Measurements from ENCODE around the gene EAF1.

Gene EAF1

DNA sequence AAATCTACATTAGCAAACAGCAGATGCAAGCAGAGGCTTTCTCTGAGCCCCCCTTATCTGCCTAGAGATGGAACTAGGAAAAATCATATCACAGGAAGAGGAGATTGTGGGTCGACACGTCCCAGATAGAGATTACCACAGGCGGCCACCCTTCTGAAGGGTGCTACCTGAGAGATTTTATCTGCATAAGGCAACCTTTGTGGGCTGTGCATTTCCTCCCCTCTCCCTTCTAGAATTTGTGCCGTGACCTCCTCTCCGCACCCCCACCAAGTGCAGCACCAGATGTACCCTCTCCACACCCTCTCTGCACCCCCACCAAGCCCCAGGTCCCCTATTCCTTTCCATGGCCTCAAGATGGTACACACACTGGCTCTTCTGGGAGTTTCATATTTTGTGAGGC, 27.4 kb upstream of the EAF1 start:
- TF ChIP-seq, protein P1, sequence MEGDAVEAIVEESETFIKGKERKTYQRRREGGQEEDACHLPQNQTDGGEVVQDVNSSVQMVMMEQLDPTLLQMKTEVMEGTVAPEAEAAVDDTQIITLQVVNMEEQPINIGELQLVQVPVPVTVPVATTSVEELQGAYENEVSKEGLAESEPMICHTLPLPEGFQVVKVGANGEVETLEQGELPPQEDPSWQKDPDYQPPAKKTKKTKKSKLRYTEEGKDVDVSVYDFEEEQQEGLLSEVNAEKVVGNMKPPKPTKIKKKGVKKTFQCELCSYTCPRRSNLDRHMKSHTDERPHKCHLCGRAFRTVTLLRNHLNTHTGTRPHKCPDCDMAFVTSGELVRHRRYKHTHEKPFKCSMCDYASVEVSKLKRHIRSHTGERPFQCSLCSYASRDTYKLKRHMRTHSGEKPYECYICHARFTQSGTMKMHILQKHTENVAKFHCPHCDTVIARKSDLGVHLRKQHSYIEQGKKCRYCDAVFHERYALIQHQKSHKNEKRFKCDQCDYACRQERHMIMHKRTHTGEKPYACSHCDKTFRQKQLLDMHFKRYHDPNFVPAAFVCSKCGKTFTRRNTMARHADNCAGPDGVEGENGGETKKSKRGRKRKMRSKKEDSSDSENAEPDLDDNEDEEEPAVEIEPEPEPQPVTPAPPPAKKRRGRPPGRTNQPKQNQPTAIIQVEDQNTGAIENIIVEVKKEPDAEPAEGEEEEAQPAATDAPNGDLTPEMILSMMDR (IDR thresholded peaks at IDR 0.05; ENCODE audit: control insufficient read depth, extremely low read depth, insufficient read depth) = no peak
- H3K4me3 ChIP-seq (ENCODE audit: low read depth, low read length) = no peak overlapping the region
- no peak for DNase-seq (ENCODE audit: low read depth)

DNA sequence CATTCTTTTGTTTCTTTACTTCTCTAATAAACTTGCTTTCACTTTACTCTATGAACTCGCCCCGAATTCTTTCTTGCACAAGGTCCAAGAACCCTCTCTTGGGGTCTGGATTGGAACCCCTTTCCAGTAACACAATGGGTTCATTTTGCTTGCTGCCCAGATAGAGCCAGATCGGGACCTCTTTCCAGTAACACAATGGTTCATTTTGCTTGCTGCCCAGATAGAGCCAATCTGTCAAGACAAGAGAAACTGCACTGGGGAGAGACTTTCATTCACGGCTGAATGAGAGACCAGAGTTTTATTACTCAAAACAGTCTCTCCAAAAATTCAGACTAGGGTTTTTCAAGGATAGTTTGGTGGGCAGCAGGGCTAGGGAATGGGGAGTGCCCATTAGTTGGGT, 25.5 kb upstream of the EAF1 start:
- TF ChIP-seq, protein P1 (IDR thresholded peaks at IDR 0.05; ENCODE audit: control insufficient read depth, extremely low read depth, insufficient read depth) = no peak
- no peak for DNase-seq (ENCODE audit: low read depth)
- H3K4me3 ChIP-seq (ENCODE audit: low read depth, low read length) = no peak overlapping the region

DNA sequence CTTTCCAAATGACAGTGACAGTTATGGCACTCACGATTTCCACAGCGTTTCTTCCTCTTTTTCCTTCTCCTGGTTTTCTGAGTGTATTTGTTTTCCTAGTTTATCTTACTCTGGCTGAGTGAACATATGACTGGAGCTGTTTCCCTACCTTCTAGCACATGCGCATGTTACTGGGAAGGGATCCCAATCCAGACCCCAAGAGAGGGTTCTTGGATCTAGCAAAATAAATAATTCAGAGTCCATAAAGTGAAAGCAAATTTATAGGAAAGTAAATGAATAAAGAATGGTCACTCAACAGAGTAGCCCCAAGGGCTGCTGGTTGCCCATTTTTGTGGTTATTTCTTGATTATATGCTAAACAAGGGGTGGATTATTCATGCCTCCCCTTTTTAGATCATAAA, 23.9 kb upstream of the EAF1 start:
- H3K4me3 ChIP-seq (ENCODE audit: low read depth, low read length) = no peak overlapping the region
- no peak for DNase-seq (ENCODE audit: low read depth)
- TF ChIP-seq, protein P1 (IDR thresholded peaks at IDR 0.05; ENCODE audit: control insufficient read depth, extremely low read depth, insufficient read depth) = no peak

DNA sequence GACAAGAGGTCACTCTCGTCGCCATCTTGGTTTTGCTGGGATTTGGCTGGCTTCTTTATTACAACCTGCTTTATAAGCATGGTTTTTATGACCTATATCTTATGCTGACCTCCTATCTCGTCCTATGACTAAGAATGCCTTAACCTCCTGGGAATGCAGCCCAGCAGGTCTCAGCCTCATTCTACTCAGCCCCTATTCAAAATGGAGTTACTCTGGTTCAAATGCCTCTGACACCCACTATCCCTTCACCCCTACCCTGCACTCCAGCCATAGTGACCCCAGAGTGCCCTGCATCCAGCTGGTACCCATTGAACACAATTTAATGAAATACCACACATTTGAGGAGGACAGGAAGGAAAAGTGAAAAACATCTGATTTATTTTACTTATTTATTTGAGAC, 23.4 kb upstream of the EAF1 start:
- no peak overlapping the region for H3K4me3 ChIP-seq (ENCODE audit: low read depth, low read length)
- DNase-seq (ENCODE audit: low read depth) = no peak
- TF ChIP-seq, protein P1 (IDR thresholded peaks at IDR 0.05; ENCODE audit: control insufficient read depth, extremely low read depth, insufficient read depth) = no peak

DNA sequence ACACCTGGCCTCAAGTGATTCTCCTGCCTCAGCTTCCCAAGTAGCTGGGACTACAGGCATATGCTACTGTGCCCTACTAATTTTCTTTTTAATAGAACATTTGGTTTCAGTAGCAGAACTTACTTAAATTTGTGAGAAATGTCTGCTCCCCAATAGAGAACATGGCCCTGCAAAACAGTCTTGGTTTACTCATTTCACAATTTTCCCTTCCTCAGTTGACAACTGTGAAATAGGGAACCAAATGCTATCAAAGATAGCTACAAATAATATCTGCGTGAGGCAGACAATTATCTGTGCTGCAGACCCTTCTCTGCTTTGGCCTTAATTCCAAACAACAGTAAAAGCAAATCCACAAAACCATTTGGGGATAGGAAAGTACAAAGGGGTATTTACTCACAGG, 22.6 kb upstream of the EAF1 start:
- DNase-seq (ENCODE audit: low read depth) = no peak
- no peak overlapping the region for H3K4me3 ChIP-seq (ENCODE audit: low read depth, low read length)
- TF ChIP-seq, protein P1 (IDR thresholded peaks at IDR 0.05; ENCODE audit: control insufficient read depth, extremely low read depth, insufficient read depth) = no peak

DNA sequence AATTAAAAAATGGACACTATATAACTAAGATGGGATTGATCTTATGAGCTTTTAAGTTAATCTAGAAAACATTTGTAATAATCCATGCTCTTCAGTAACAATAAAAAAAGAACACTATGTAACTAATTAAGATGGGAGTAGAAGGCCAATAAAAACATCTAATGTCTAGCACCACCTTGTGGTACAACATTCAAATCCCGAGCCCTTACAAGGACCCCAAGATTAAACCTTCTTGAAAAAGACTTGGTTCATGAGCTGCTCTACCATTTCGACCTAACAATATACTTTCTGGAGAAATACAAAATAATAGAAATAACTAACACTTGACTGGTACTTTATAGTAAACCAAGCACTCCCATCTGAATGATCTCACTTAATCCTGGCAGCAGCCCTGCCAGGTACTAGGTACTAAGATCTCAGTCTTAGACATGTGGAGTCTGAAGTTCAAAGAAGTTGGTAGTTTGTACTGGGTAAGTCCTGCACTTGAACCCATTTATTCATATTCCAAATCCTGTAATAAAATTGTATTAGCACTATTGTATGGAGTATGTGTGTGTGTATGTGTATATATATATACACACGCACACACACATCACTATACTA, 21.8 kb upstream of the EAF1 start:
- DNase-seq (ENCODE audit: low read depth) = peak; percentile 54
- TF ChIP-seq, protein P1 (IDR thresholded peaks at IDR 0.05; ENCODE audit: control insufficient read depth, extremely low read depth, insufficient read depth) = peak; percentile 47
- H3K4me3 ChIP-seq (ENCODE audit: low read depth, low read length) = no peak overlapping the region

DNA sequence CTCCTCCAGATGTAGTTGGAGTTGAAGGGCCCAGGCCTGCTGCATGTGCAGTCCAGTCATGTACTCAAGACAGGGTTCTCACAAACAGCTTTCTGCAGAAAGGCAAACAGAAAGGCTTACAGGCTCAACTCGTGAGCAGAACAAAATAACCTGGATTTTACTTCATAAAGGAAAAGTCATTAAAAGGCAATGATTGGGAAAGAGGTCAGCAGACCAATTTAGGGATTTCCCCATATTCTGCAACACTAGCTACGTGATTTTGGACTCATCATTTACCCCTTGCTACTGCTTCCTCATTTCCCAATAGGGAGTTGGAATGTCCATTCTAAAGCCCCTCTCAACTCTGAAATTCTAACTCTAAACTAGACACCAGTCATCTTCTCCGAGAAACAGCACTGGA, 18.2 kb upstream of the EAF1 start:
- TF ChIP-seq, protein P1 (IDR thresholded peaks at IDR 0.05; ENCODE audit: control insufficient read depth, extremely low read depth, insufficient read depth) = no peak
- H3K4me3 ChIP-seq (ENCODE audit: low read depth, low read length) = no peak overlapping the region
- DNase-seq (ENCODE audit: low read depth) = no peak

All from LNCaP clone FGC (cell line).